ENCODE results near the gene GDF2.

GDF2 gene

GRCh38 chr10:47366181-47366631 is 44.0 kb downstream of the GDF2 start:
- CTCF ChIA-PET: no interaction called here
- POLR2A ChIA-PET (ENCODE audit: low non-redundant PET): interaction anchor here (0.7 kb wide), 1 partner anchor 12 kb away, joined by 3 read pairs; no protein-coding TSS in a partner anchor
- no peak overlapping the region for H3K27ac ChIP-seq
- no peak for DNase-seq (ENCODE audit: low spot score)
- TF ChIP-seq CTCF (conservative IDR thresholded peaks at IDR 0.05; ENCODE audit: low read depth): no peak

GRCh38 chr10:47366731-47367460 is 44.6 kb downstream of the GDF2 start:
- no peak for TF ChIP-seq CTCF (conservative IDR thresholded peaks at IDR 0.05; ENCODE audit: low read depth)
- CTCF ChIA-PET: no interaction called here
- no peak for DNase-seq (ENCODE audit: low spot score)
- POLR2A ChIA-PET (ENCODE audit: low non-redundant PET): no interaction called here
- H3K27ac ChIP-seq: no peak overlapping the region

- H3K27ac ChIP-seq: no peak overlapping the region
- CTCF ChIA-PET: no interaction called here
- no peak for DNase-seq (ENCODE audit: low spot score)
- POLR2A ChIA-PET (ENCODE audit: low non-redundant PET): no interaction called here
- TF ChIP-seq CTCF (conservative IDR thresholded peaks at IDR 0.05; ENCODE audit: low read depth): no peak
Measured at GRCh38 chr10:47367646-47368045, 45.4 kb downstream of the GDF2 start.

- no peak for TF ChIP-seq CTCF (conservative IDR thresholded peaks at IDR 0.05; ENCODE audit: low read depth)
- ChIA-PET CTCF (no interaction called here), POLR2A (ENCODE audit: low non-redundant PET) (no interaction called here)
- DNase-seq (ENCODE audit: low spot score): no peak
- no peak overlapping the region for H3K27ac ChIP-seq
Measured at GRCh38 chr10:47368431-47369180, 46.4 kb downstream of the GDF2 start.

- no peak overlapping the region for H3K27ac ChIP-seq
- ChIA-PET POLR2A (ENCODE audit: low non-redundant PET) (no interaction called here), CTCF (no interaction called here)
- DNase-seq (ENCODE audit: low spot score): no peak
- no peak for TF ChIP-seq CTCF (conservative IDR thresholded peaks at IDR 0.05; ENCODE audit: low read depth)
Measured at GRCh38 chr10:47369251-47369894, 47.1 kb downstream of the GDF2 start.

GRCh38 chr10:47370015-47370767 is 47.9 kb downstream of the GDF2 start:
- no peak for DNase-seq (ENCODE audit: low spot score)
- ChIA-PET POLR2A (ENCODE audit: low non-redundant PET) (no interaction called here), CTCF (no interaction called here)
- H3K27ac ChIP-seq: no peak overlapping the region
- TF ChIP-seq CTCF (conservative IDR thresholded peaks at IDR 0.05; ENCODE audit: low read depth): no peak
